ENCODE results near the gene EXOG.

GRCh38 chr3:38459499-38460048 is 36.6 kb upstream of the EXOG start:
- no peak for TF ChIP-seq SP1 (IDR thresholded peaks at IDR 0.05)
- TF ChIP-seq ELF4 (IDR thresholded peaks at IDR 0.05) = no peak
- no peak for TF ChIP-seq L3MBTL2 (conservative IDR thresholded peaks at IDR 0.05)
- TF ChIP-seq SUZ12 (IDR thresholded peaks at IDR 0.05) = no peak
- TF ChIP-seq ARNT (IDR thresholded peaks at IDR 0.05) = no peak
- TF ChIP-seq FOXM1 (IDR thresholded peaks at IDR 0.05; ENCODE audit: borderline replicate concordance) = no peak
- TF ChIP-seq TARDBP (IDR thresholded peaks at IDR 0.05) = no peak
- TF ChIP-seq PKNOX1 (IDR thresholded peaks at IDR 0.05) = no peak
